ENCODE measurements around the gene MEPE. TPM values are rescaled to one million over a fixed set of nuclear protein-coding genes. Genes with fewer than 3 reads are reported as not detected.

The MEPE gene
- total and polyA plus RNA-seq, 2 of the 8 experiments (the other 6 are each of a cell fraction or from before 2014, with no cell fraction given), result not detected

- TF ChIP-seq ATF2 (IDR thresholded peaks at IDR 0.05; ENCODE audit: low read length) (no peak), ASH2L (IDR thresholded peaks at IDR 0.05; ENCODE audit: low read length) (no peak), SIN3A (conservative IDR thresholded peaks at IDR 0.05 in 1 of 2, IDR thresholded peaks at IDR 0.05 in 1 of 2; ENCODE audit: low read depth in 1 of 2, low read length in 2 of 2) (no peak)
- TF ChIP-seq, protein P1, sequence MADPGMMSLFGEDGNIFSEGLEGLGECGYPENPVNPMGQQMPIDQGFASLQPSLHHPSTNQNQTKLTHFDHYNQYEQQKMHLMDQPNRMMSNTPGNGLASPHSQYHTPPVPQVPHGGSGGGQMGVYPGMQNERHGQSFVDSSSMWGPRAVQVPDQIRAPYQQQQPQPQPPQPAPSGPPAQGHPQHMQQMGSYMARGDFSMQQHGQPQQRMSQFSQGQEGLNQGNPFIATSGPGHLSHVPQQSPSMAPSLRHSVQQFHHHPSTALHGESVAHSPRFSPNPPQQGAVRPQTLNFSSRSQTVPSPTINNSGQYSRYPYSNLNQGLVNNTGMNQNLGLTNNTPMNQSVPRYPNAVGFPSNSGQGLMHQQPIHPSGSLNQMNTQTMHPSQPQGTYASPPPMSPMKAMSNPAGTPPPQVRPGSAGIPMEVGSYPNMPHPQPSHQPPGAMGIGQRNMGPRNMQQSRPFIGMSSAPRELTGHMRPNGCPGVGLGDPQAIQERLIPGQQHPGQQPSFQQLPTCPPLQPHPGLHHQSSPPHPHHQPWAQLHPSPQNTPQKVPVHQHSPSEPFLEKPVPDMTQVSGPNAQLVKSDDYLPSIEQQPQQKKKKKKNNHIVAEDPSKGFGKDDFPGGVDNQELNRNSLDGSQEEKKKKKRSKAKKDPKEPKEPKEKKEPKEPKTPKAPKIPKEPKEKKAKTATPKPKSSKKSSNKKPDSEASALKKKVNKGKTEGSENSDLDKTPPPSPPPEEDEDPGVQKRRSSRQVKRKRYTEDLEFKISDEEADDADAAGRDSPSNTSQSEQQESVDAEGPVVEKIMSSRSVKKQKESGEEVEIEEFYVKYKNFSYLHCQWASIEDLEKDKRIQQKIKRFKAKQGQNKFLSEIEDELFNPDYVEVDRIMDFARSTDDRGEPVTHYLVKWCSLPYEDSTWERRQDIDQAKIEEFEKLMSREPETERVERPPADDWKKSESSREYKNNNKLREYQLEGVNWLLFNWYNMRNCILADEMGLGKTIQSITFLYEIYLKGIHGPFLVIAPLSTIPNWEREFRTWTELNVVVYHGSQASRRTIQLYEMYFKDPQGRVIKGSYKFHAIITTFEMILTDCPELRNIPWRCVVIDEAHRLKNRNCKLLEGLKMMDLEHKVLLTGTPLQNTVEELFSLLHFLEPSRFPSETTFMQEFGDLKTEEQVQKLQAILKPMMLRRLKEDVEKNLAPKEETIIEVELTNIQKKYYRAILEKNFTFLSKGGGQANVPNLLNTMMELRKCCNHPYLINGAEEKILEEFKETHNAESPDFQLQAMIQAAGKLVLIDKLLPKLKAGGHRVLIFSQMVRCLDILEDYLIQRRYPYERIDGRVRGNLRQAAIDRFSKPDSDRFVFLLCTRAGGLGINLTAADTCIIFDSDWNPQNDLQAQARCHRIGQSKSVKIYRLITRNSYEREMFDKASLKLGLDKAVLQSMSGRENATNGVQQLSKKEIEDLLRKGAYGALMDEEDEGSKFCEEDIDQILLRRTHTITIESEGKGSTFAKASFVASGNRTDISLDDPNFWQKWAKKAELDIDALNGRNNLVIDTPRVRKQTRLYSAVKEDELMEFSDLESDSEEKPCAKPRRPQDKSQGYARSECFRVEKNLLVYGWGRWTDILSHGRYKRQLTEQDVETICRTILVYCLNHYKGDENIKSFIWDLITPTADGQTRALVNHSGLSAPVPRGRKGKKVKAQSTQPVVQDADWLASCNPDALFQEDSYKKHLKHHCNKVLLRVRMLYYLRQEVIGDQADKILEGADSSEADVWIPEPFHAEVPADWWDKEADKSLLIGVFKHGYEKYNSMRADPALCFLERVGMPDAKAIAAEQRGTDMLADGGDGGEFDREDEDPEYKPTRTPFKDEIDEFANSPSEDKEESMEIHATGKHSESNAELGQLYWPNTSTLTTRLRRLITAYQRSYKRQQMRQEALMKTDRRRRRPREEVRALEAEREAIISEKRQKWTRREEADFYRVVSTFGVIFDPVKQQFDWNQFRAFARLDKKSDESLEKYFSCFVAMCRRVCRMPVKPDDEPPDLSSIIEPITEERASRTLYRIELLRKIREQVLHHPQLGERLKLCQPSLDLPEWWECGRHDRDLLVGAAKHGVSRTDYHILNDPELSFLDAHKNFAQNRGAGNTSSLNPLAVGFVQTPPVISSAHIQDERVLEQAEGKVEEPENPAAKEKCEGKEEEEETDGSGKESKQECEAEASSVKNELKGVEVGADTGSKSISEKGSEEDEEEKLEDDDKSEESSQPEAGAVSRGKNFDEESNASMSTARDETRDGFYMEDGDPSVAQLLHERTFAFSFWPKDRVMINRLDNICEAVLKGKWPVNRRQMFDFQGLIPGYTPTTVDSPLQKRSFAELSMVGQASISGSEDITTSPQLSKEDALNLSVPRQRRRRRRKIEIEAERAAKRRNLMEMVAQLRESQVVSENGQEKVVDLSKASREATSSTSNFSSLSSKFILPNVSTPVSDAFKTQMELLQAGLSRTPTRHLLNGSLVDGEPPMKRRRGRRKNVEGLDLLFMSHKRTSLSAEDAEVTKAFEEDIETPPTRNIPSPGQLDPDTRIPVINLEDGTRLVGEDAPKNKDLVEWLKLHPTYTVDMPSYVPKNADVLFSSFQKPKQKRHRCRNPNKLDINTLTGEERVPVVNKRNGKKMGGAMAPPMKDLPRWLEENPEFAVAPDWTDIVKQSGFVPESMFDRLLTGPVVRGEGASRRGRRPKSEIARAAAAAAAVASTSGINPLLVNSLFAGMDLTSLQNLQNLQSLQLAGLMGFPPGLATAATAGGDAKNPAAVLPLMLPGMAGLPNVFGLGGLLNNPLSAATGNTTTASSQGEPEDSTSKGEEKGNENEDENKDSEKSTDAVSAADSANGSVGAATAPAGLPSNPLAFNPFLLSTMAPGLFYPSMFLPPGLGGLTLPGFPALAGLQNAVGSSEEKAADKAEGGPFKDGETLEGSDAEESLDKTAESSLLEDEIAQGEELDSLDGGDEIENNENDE (IDR thresholded peaks at IDR 0.05; ENCODE audit: insufficient replicate concordance, low read length), result no peak
Observed at GRCh38 chr4:87802858-87803257, 29.9 kb upstream of the MEPE start (continued).
